GM12874 (cell line): ENCODE results near the gene GALNTL6.

ENCODE experiments used
- CTCF ChIP-seq: IDR thresholded peaks from 2 replicates; pipeline ENCODE4 v1.5.1; 2011; ENCODE audit warnings: low read depth, mild to moderate bottlenecking, control low read depth, low read length, moderate library complexity; ENCODE audit not compliant: insufficient read depth

Gene GALNTL6

GRCh38 chr4:172404676-172405075 is 591.5 kb downstream of the GALNTL6 start:
- TF ChIP-seq CTCF: no peak

DNA sequence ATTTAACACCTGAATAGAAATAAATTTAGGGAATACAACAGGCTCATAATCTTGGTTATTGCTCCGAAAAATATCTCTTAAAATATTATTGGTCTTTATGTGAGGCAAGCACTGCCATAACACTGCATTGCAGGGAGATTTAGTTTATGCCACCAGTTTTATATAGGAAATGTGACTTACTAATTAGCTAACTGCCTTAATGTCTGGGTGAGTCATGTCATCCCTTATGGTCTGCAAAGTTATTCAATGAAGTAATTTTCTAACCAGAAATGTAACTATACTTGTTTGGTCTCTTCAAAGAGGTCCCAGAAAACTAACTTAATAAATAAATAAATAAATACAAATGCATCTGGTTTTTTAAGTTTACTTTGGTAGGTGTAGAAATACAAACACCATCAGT is 597.2 kb downstream of the GALNTL6 start:
- no peak for TF ChIP-seq CTCF

- TF ChIP-seq CTCF: no peak
Measured at GRCh38 chr4:172411149-172411548, 597.9 kb downstream of the GALNTL6 start.

DNA sequence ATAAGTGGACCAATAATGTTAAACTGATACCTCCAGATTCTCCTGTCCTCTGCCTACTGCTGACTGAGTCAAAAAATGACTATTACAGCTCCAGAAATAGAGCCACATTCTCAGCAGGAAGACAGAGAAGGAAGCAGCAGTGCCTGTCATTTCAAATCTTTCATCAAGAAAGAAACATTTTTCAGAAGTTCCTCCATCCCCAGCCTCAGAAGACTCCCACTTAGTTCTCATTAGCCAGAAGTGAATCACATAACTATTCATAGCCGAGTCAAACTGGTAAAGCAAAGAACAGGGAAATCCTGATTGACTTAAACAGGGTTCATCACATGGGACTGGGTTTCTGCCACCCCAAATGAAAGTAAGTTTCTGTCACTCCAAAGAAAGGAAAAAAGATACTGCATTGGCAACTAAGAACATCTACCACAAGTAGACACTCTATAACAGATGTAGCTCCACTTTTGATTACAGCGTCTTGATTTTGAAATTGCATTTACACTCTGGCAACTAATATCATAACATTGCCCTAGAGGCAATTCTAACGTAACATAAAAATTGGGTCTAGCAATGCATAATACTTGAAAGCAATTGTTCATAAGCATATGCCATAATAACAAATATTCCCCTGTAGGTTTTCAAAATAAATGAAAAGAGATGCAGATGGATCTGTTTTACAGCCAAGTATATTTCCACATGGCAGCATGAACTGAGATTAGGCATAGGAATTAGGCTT is 599.8 kb downstream of the GALNTL6 start:
- no peak for TF ChIP-seq CTCF

DNA sequence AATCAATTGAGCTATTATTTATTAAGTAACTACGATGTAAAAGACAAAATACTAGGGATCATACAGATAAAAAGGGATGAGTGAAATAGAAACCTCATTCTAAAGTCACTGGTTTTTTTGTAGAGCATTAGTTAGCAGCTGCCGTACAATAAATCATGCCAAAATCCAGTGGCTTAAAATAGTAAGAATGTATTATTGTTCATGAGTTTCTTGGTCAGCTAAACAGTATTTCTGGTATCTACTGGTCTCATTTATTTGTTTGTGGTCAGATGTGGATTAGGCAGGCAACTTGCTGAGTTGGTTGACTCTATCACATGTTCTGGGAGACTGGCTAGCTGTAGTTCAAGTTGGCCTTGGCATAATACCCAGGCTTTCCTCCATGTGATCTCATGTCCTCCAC is 667.3 kb downstream of the GALNTL6 start:
- no peak for TF ChIP-seq CTCF

DNA sequence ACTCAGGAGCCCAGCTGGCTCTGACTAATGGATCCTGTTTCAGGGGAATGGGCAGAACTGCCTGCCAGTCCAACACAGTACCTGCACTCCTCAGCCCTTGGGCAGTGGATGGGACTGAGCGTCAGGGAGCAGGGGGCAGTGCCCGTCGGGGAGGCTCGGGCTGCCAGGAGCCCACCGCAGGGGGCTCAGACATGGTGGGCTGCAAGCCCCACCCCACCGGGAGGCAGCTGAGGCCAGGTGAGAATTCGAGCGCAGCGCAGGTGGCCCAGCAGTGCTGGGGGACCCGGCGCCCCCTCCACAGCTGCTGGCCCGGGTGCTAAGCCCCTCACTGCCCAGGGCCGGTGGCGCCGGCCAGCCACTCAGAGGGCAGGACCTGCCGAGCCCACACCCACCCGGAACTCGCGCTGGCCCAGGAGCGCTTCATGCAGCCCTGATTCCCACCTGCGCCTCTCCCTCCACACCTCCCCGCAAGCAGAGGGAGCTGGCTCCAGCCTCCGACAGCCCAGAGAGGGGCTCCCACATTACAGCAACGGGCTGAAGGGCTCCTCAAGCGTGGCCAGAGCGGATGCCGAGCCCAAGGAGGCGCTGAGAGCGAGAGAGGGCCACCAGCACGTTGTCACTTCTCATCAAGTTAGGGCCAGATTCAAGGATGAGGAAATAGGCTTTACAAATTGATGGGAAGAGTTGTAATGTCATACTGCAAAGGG is 668.8 kb downstream of the GALNTL6 start:
- no peak for TF ChIP-seq CTCF

- no peak for TF ChIP-seq CTCF
Measured at GRCh38 chr4:172485007-172485406, 671.8 kb downstream of the GALNTL6 start.
